Activated T-helper 9 cell treated with anti-CD3 and anti-CD28 coated beads, Interleukin-2, amount 50 U/mL, for 16 hours (primary cell): Measurements from ENCODE around the gene FES.

Source experiments
- DNase-seq: peaks from one replicate; pipeline ENCODE4 v3.0.0-alpha.2; 2020; ENCODE audit warnings: low read depth

FES gene

GRCh38 chr15:90931575-90931827 is 47.2 kb downstream of the FES start:
- DNase-seq: no peak

GRCh38 chr15:90931828-90932659 is 47.7 kb downstream of the FES start, which contains the start of gene HDDC3:
Gene HDDC3 (minus strand): TSS chr15:90932549. CDS start chr15:90932540, 9 bp downstream.
- DNase-seq: peak; percentile 88

- no peak for DNase-seq
These were observed 48.3 kb downstream of the FES start for GRCh38 chr15:90932660-90932991.

GRCh38 chr15:90933301-90933700 is 49.0 kb downstream of the FES start:
- no peak for DNase-seq

GRCh38 chr15:90934256-90934948 is 50.1 kb downstream of the FES start:
- peak; percentile 81 for DNase-seq

GRCh38 chr15:90934949-90935751 is 50.8 kb downstream of the FES start, which contains the start of gene UNC45A:
Gene UNC45A (plus strand): TSS chr15:90935285. CDS start chr15:90935325, 40 bp downstream.
- peak; percentile 95 for DNase-seq

- DNase-seq: no peak
These were observed 52.5 kb downstream of the FES start for GRCh38 chr15:90936823-90937222.

GRCh38 chr15:90938261-90938660 is 54.0 kb downstream of the FES start:
- no peak for DNase-seq

- no peak for DNase-seq
These were observed 55.5 kb downstream of the FES start for GRCh38 chr15:90939756-90940155.

- no peak for DNase-seq
These were observed 56.7 kb downstream of the FES start for GRCh38 chr15:90941038-90941437.

- DNase-seq: no peak
These were observed 58.2 kb downstream of the FES start for GRCh38 chr15:90942354-90943120.

- DNase-seq: no peak
These were observed 60.8 kb downstream of the FES start for GRCh38 chr15:90945091-90945490.
